ENCODE measurements around the gene UNC13D. TPM values are rescaled to one million over a fixed set of nuclear protein-coding genes. Genes with fewer than 3 reads are reported as not detected.

UNC13D gene
- total RNA-seq, 1 experiment from 2014 or later = 9.0 TPM

GRCh38 chr17:75795820-75796607 lies 48.2 kb downstream of the UNC13D start:
- intact Hi-C loops (cut with micrococcal nuclease; ENCODE audit: unreplicated experiment) = no loop called here
- no TSS peak for BruUV-seq (replicated peaks)
- Histone ChIP-seq H3K4me3 (ENCODE audit: low read depth, low read length) (no peak overlapping the region), H3K9me3 (no peaks in the 10 kb centered on the region), H3K36me3 (ENCODE audit: control insufficient read depth, insufficient read depth, low read length) (peaks cover 2% of the 10 kb centered on the region; the same call in 1 of the 2 replicates), H3K27me3 (replicated peaks; ENCODE audit: control insufficient read depth, insufficient read depth, low read length) (no peaks in the 10 kb centered on the region), H3K4me1 (no peaks in the 10 kb centered on the region)
- Mint-ChIP-seq H3K4me1 (ENCODE audit: low read depth, unreplicated experiment) (no peaks in the 10 kb centered on the region), H3K36me3 (ENCODE audit: insufficient read depth, unreplicated experiment) (peaks cover 32% of the 10 kb centered on the region), H3K9me3 (ENCODE audit: unreplicated experiment) (no peaks in the 10 kb centered on the region), H3K27me3 (ENCODE audit: insufficient read depth, unreplicated experiment) (no peaks in the 10 kb centered on the region), H3K27ac (ENCODE audit: unreplicated experiment) (no peak overlapping the region), H3K4me3 (ENCODE audit: unreplicated experiment) (no peak overlapping the region)
- POLR2A ChIA-PET = interaction anchor here (0.6 to 1.0 kb wide), 2 partner anchors 16 to 46 kb away, joined by 3 to 7 read pairs; a partner anchor contains a TSS
- DNase-seq = no peak
- CTCF ChIA-PET = interaction anchor here (0.6 to 0.7 kb wide), 3 partner anchors 15 to 110 kb away, joined by 3 to 7 read pairs (median 4); partner anchors contain the start of gene UNC13D
- TF ChIP-seq CTCF (IDR thresholded peaks at IDR 0.05; ENCODE audit: insufficient read depth in 1 of 2, low read depth in 1 of 2, low read length in 1 of 2, severe bottlenecking in 1 of 2, unreplicated experiment in 1 of 2) = no peak

- ChIA-PET CTCF (no interaction called here), POLR2A (no interaction called here)
- no peak overlapping the region for H3K4me3 ChIP-seq (ENCODE audit: low read depth, low read length)
- no peaks in the 10 kb centered on the region for H3K27me3 Mint-ChIP-seq (ENCODE audit: insufficient read depth, unreplicated experiment)
- no peak overlapping the region for H3K27ac Mint-ChIP-seq (ENCODE audit: unreplicated experiment)
- H3K4me3 Mint-ChIP-seq (ENCODE audit: unreplicated experiment) = no peak overlapping the region
- H3K9me3 Mint-ChIP-seq (ENCODE audit: unreplicated experiment) = no peaks in the 10 kb centered on the region
- no peaks in the 10 kb centered on the region for H3K9me3 ChIP-seq
- H3K27me3 ChIP-seq (replicated peaks; ENCODE audit: control insufficient read depth, insufficient read depth, low read length) = no peaks in the 10 kb centered on the region
- BruUV-seq (replicated peaks) = no TSS peak
- H3K36me3 Mint-ChIP-seq (ENCODE audit: insufficient read depth, unreplicated experiment) = peaks cover 23% of the 10 kb centered on the region
- DNase-seq = no peak
- H3K4me1 ChIP-seq = no peaks in the 10 kb centered on the region
- H3K36me3 ChIP-seq (ENCODE audit: control insufficient read depth, insufficient read depth, low read length) = peaks cover 2% of the 10 kb centered on the region; the same call in 1 of the 2 replicates
- no peaks in the 10 kb centered on the region for H3K4me1 Mint-ChIP-seq (ENCODE audit: low read depth, unreplicated experiment)
- TF ChIP-seq CTCF (IDR thresholded peaks at IDR 0.05; ENCODE audit: insufficient read depth in 1 of 2, low read depth in 1 of 2, low read length in 1 of 2, severe bottlenecking in 1 of 2, unreplicated experiment in 1 of 2) = no peak
- intact Hi-C loops (cut with micrococcal nuclease; ENCODE audit: unreplicated experiment) = no loop called here
These were observed 50.7 kb downstream of the UNC13D start for GRCh38 chr17:75793460-75793859.

- Histone ChIP-seq H3K9me3 (no peaks in the 10 kb centered on the region), H3K36me3 (ENCODE audit: control insufficient read depth, insufficient read depth, low read length) (peaks cover 2% of the 10 kb centered on the region; the same call in 1 of the 2 replicates), H3K27me3 (replicated peaks; ENCODE audit: control insufficient read depth, insufficient read depth, low read length) (no peaks in the 10 kb centered on the region), H3K4me1 (peaks cover 4% of the 10 kb centered on the region), H3K4me3 (ENCODE audit: low read depth, low read length) (no peak overlapping the region)
- Mint-ChIP-seq H3K27me3 (ENCODE audit: insufficient read depth, unreplicated experiment) (no peaks in the 10 kb centered on the region), H3K36me3 (ENCODE audit: insufficient read depth, unreplicated experiment) (peaks cover 23% of the 10 kb centered on the region), H3K9me3 (ENCODE audit: unreplicated experiment) (no peaks in the 10 kb centered on the region), H3K27ac (ENCODE audit: unreplicated experiment) (no peak overlapping the region), H3K4me3 (ENCODE audit: unreplicated experiment) (no peak overlapping the region), H3K4me1 (ENCODE audit: low read depth, unreplicated experiment) (peaks cover 1% of the 10 kb centered on the region)
- intact Hi-C loops (cut with micrococcal nuclease; ENCODE audit: unreplicated experiment) = no loop called here
- no peak for TF ChIP-seq CTCF (IDR thresholded peaks at IDR 0.05; ENCODE audit: insufficient read depth in 1 of 2, low read depth in 1 of 2, low read length in 1 of 2, severe bottlenecking in 1 of 2, unreplicated experiment in 1 of 2)
- BruUV-seq (replicated peaks) = no TSS peak
- CTCF ChIA-PET = no interaction called here
- POLR2A ChIA-PET = interaction anchor here (0.7 kb wide), 1 partner anchor 11 kb away, joined by 3 read pairs; a partner anchor contains a TSS
- DNase-seq = no peak
These were observed 53.0 kb downstream of the UNC13D start for GRCh38 chr17:75791254-75791653.
